H1 (cell line): ENCODE measurements around the gene PTAR1. TPM values are rescaled to one million over a fixed set of nuclear protein-coding genes. Genes with fewer than 3 reads are reported as not detected.

ENCODE experiments used
- BACH1 ChIP-seq: IDR thresholded peaks from 2 replicates; pipeline ENCODE4 v1.6.1; 2012; ENCODE audit warnings: low read length, improper control_type of control experiment
- BCL11A ChIP-seq, 2 experiments: IDR thresholded peaks; one replicate each; pipeline ENCODE4 v1.6.1; 2011; ENCODE audit warnings: low read depth in 2 of 2, low read length in 2 of 2, mild to moderate bottlenecking in 2 of 2
- CTBP2 ChIP-seq: IDR thresholded peaks from 2 replicates; pipeline ENCODE4 v1.7.0; 2011; ENCODE audit warnings: borderline replicate concordance, mild to moderate bottlenecking, moderate library complexity, mixed read lengths, low read length; ENCODE audit not compliant: insufficient read depth, insufficient read length
- FOSL1 ChIP-seq: IDR thresholded peaks from 2 replicates; pipeline ENCODE4 v1.6.1; 2011; ENCODE audit warnings: mild to moderate bottlenecking, low read depth, low read length, moderate library complexity; ENCODE audit not compliant: insufficient read depth
- GABPA ChIP-seq: IDR thresholded peaks from 2 replicates; pipeline ENCODE4 v1.6.1; 2011; ENCODE audit warnings: mild to moderate bottlenecking, low read length, moderate library complexity, borderline replicate concordance; ENCODE audit not compliant: insufficient read depth
- JUN ChIP-seq: IDR thresholded peaks from 2 replicates; pipeline ENCODE4 v1.6.1; 2011; ENCODE audit warnings: low read depth, mild to moderate bottlenecking, improper control_type of control experiment, low read length
- JUND ChIP-seq: IDR thresholded peaks from 2 replicates; pipeline ENCODE4 v1.6.1; 2011; ENCODE audit warnings: mild to moderate bottlenecking, improper control_type of control experiment, low read length
- KDM5A ChIP-seq: fragments of 200-600 bp; IDR thresholded peaks from 2 replicates; pipeline ENCODE4 v1.7.1; 2012; ENCODE audit warnings: mild to moderate bottlenecking, low read length, inconsistent platforms, mixed read lengths
- MAX ChIP-seq: IDR thresholded peaks from 2 replicates; pipeline ENCODE4 v1.6.1; 2012; ENCODE audit warnings: inconsistent platforms
- NANOG ChIP-seq: IDR thresholded peaks from 2 replicates; pipeline ENCODE4 v1.6.1; 2011; ENCODE audit warnings: low read length, low read depth, mild to moderate bottlenecking, inconsistent platforms; ENCODE audit not compliant: insufficient read depth, poor library complexity, severe bottlenecking
- PHF8 ChIP-seq: fragments of 200-600 bp; sonication (generic); conservative IDR thresholded peaks from 2 replicates; pipeline ENCODE4 v1.7.1; 2012; ENCODE audit warnings: low read depth, mild to moderate bottlenecking, inconsistent platforms, low read length, moderate library complexity
- RAD21 ChIP-seq, 2 experiments: IDR thresholded peaks in 1 of 2; conservative IDR thresholded peaks in 1 of 2; 2 replicates each; pipeline ENCODE4 v1.6.1; 2011; ENCODE audit warnings: low read depth in 2 of 2, low read length in 2 of 2, improper control_type of control experiment in 1 of 2, inconsistent platforms in 1 of 2, mild to moderate bottlenecking in 1 of 2, moderate library complexity in 1 of 2
- RFX5 ChIP-seq: IDR thresholded peaks from 2 replicates; pipeline ENCODE4 v1.6.1; 2011; ENCODE audit warnings: low read depth, low read length, improper control_type of control experiment, borderline replicate concordance
- RNF2 ChIP-seq: fragments of 200-900, 300-1000 bp; sonication (generic); IDR thresholded peaks from 2 replicates; pipeline ENCODE4 v1.7.1; 2016; ENCODE audit warnings: borderline replicate concordance, low read depth, mild to moderate bottlenecking, antibody characterized with exemption, low read length; ENCODE audit not compliant: poor library complexity, severe bottlenecking; ENCODE audit errors: missing control alignments
- RXRA ChIP-seq: IDR thresholded peaks from 2 replicates; pipeline ENCODE4 v1.6.1; 2011; ENCODE audit warnings: low read depth, mild to moderate bottlenecking, low read length, moderate library complexity; ENCODE audit not compliant: insufficient read depth
- SAP30 ChIP-seq: fragments of 300-600 bp; sonication (generic); IDR thresholded peaks from 2 replicates; pipeline ENCODE4 v1.7.1; 2012; ENCODE audit warnings: low read length, moderate library complexity, mild to moderate bottlenecking, inconsistent platforms; ENCODE audit not compliant: insufficient read depth, insufficient replicate concordance
- TBP ChIP-seq: IDR thresholded peaks from 2 replicates; pipeline ENCODE4 v1.6.1; 2011; ENCODE audit warnings: low read depth, low read length, improper control_type of control experiment
- TCF12 ChIP-seq: IDR thresholded peaks from 2 replicates; pipeline ENCODE4 v1.6.1; 2011; ENCODE audit warnings: low read depth, mild to moderate bottlenecking, low read length
- USF2 ChIP-seq: IDR thresholded peaks from 2 replicates; pipeline ENCODE4 v1.6.1; 2011; ENCODE audit warnings: low read length, improper control_type of control experiment
- polyA plus RNA-seq, 7 experiments: library from polyadenylated mRNA; depleted of rRNA in 3 of 7; stranded (reverse) in 5 of 7; unstranded in 2 of 7; fragments of >200 nt in 5 of 7; fragments of 200-250 nt in 2 of 7; gene quantifications; 1 replicate in 5 of 7; 2 replicates in 1 of 7; 4 replicates in 1 of 7; pipeline versions ENCODE4 v1.2.1 to v1.2.3, GENCODE V29; 2011 to 2013; ENCODE audit warnings: missing spikeins in 2 of 7, mixed read lengths in 2 of 7
- total RNA-seq: library from RNA; stranded (reverse); fragmentation: NEBNext Ultra II Directional; extraction: Animal tissue kit (Norgen Biotek cat#: 25700); gene quantifications from 2 replicates; pipeline ENCODE4 v1.2.1, GENCODE V29; 2021
- TF ChIP-seq, protein P1 (sequence below): IDR thresholded peaks from 2 replicates; pipeline ENCODE4 v1.6.1; 2012; ENCODE audit warnings: low read length, inconsistent platforms

PTAR1 gene
- total and polyA plus RNA-seq, 2 of the 8 experiments (the other 6 are each of a cell fraction or from before 2014, with no cell fraction given) = 19.5 to 84.9 TPM

DNA sequence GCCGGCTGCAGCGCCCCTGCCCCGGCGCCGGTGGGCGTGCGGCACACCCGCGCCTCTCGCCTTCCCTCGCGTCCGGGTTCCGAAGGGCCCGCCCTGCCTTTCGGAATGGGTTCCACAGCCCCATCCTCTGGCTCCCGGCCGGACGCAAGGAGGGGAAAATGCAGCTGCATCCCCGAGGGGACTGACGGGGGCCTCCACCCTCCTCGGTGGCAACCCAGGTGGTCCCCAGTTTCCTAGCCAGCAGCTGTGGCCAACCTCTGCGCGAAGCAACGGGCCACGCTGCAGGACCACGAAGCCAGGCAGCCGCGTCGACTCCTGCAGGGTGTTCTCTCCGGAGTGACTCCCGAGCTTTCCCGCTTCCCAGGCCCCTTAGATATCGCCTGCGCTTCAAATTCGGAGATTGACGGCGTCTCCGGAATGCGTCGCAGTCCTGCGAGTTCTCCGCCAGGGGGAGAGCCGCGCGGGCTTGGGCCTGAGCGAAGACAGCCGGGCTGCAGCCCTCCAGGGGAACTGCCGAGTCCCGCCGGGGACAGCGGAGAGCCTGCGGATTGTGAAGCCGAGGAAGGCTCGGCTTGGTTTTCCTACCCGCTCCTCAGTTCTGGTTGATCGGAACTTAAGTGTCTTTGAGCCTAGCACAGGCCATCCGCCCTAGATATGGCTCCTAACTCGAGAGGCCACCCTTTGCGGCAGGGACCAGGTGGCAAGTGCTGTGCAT lies 87.1 kb downstream of the PTAR1 start (continued):
- TF ChIP-seq BACH1 (no peak), RFX5 (no peak), KDM5A (no peak), USF2 (no peak), TCF12 (peak; percentile 5; the same call in 1 of the 2 replicates), CTBP2 (peak; percentile 34), JUND (no peak), RXRA (no peak), FOSL1 (no peak), NANOG (no peak), RAD21 (IDR thresholded peaks at IDR 0.05 in 1 of 2, conservative IDR thresholded peaks at IDR 0.05 in 1 of 2; ENCODE audit: low read depth in 2 of 2, low read length in 2 of 2) (peak; percentile 57 to 75), GABPA (no peak), TBP (peak; percentile 97), SAP30 (no peak), BCL11A (IDR thresholded peaks at IDR 0.05; ENCODE audit: low read depth in 2 of 2, low read length in 2 of 2) (no peak), PHF8 (no peak), JUN (no peak), MAX (no peak; the same call in 1 of the 2 replicates), RNF2 (no peak)
- TF ChIP-seq, protein P1, sequence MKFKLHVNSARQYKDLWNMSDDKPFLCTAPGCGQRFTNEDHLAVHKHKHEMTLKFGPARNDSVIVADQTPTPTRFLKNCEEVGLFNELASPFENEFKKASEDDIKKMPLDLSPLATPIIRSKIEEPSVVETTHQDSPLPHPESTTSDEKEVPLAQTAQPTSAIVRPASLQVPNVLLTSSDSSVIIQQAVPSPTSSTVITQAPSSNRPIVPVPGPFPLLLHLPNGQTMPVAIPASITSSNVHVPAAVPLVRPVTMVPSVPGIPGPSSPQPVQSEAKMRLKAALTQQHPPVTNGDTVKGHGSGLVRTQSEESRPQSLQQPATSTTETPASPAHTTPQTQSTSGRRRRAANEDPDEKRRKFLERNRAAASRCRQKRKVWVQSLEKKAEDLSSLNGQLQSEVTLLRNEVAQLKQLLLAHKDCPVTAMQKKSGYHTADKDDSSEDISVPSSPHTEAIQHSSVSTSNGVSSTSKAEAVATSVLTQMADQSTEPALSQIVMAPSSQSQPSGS = no peak
